ENCODE data around the gene OR4F6.

- TF ChIP-seq POLR2A (IDR thresholded peaks at IDR 0.05) (no peak), CTCF (IDR thresholded peaks at IDR 0.05) (no peak)
Observed at GRCh38 chr15:101810456-101810855, 7.1 kb downstream of the OR4F6 start.
